H9 (cell line): ENCODE results near the gene MSANTD2. TPM values are rescaled to one million over a fixed set of nuclear protein-coding genes. Genes with fewer than 3 reads are reported as not detected.

Experiments used
- DNase-seq: peaks from one replicate; pipeline ENCODE4 v3.0.0-alpha.2; 2017
- H2AFZ ChIP-seq: one replicate; pipeline ENCODE4 v1.6.1; 2013; ENCODE audit warnings: mild to moderate bottlenecking, low read length, control low read depth, moderate library complexity
- H2AK5ac ChIP-seq: 2 replicates; pipeline ENCODE4 v1.6.1; 2013; ENCODE audit warnings: low read length, control low read depth, mixed read lengths; ENCODE audit not compliant: insufficient read length
- H2BK120ac ChIP-seq: one replicate; pipeline ENCODE4 v1.6.1; 2013; ENCODE audit warnings: low read depth, mild to moderate bottlenecking, low read length, control low read depth, inconsistent platforms; ENCODE audit not compliant: poor library complexity, severe bottlenecking
- H2BK12ac ChIP-seq: 2 replicates; pipeline ENCODE4 v1.6.1; 2013; ENCODE audit warnings: low read length, control low read depth, mixed read lengths, low read depth; ENCODE audit not compliant: insufficient read length
- H2BK15ac ChIP-seq: 2 replicates; pipeline ENCODE4 v1.6.1; 2013; ENCODE audit warnings: low read depth, low read length, control low read depth
- H2BK20ac ChIP-seq: one replicate; pipeline ENCODE4 v1.6.1; 2013; ENCODE audit warnings: low read depth, mild to moderate bottlenecking, low read length, control low read depth, inconsistent platforms; ENCODE audit not compliant: poor library complexity, severe bottlenecking
- H2BK5ac ChIP-seq: 2 replicates; pipeline ENCODE4 v1.6.1; 2013; ENCODE audit warnings: low read length, control low read depth, mixed read lengths; ENCODE audit not compliant: insufficient read length
- H3K14ac ChIP-seq: 2 replicates; pipeline ENCODE4 v1.6.1; 2013; ENCODE audit warnings: low read length, control low read depth; ENCODE audit not compliant: insufficient read depth
- H3K18ac ChIP-seq: 2 replicates; pipeline ENCODE4 v1.6.1; 2013; ENCODE audit warnings: low read depth, mild to moderate bottlenecking, mixed read lengths, low read length, control low read depth; ENCODE audit not compliant: insufficient read length
- H3K23ac ChIP-seq: 2 replicates; pipeline ENCODE4 v1.6.1; 2013; ENCODE audit warnings: low read length, control low read depth, mixed read lengths, low read depth; ENCODE audit not compliant: insufficient read length
- H3K23me2 ChIP-seq: 2 replicates; pipeline ENCODE4 v1.6.1; 2013; ENCODE audit warnings: low read depth, mild to moderate bottlenecking, mixed read lengths, low read length, control low read depth; ENCODE audit not compliant: insufficient read length, poor library complexity, severe bottlenecking
- H3K27ac ChIP-seq: 2 replicates; pipeline ENCODE4 v1.5.1; 2013; ENCODE audit warnings: low read length, control low read depth, mixed read lengths, low read depth; ENCODE audit not compliant: insufficient read length
- H3K27me3 ChIP-seq: 2 replicates; pipeline ENCODE4 v1.6.1; 2013; ENCODE audit warnings: low read length, control low read depth, inconsistent platforms; ENCODE audit not compliant: insufficient read depth
- H3K4ac ChIP-seq: 2 replicates; pipeline ENCODE4 v1.6.1; 2013; ENCODE audit warnings: low read depth, mild to moderate bottlenecking, control low read depth, inconsistent platforms, low read length, moderate library complexity
- H3K4me1 ChIP-seq: 2 replicates; pipeline ENCODE4 v1.6.1; 2013; ENCODE audit warnings: low read length, control low read depth, inconsistent platforms; ENCODE audit not compliant: insufficient read depth
- H3K4me2 ChIP-seq: 2 replicates; pipeline ENCODE4 v1.6.1; 2013; ENCODE audit warnings: low read length, control low read depth, mixed read lengths; ENCODE audit not compliant: insufficient read length, insufficient read depth
- H3K56ac ChIP-seq: 2 replicates; pipeline ENCODE4 v1.6.1; 2013; ENCODE audit warnings: low read depth, mild to moderate bottlenecking, mixed read lengths, low read length, control low read depth; ENCODE audit not compliant: insufficient read length
- H3K79me1 ChIP-seq: 2 replicates; pipeline ENCODE4 v1.6.1; 2013; ENCODE audit warnings: low read depth, mild to moderate bottlenecking, moderate library complexity, low read length, control low read depth, inconsistent platforms; ENCODE audit not compliant: insufficient read depth, poor library complexity, severe bottlenecking
- H3K79me2 ChIP-seq: 2 replicates; pipeline ENCODE4 v1.6.1; 2013; ENCODE audit warnings: low read length, control low read depth, inconsistent platforms; ENCODE audit not compliant: insufficient read depth
- H3K9ac ChIP-seq: 2 replicates; pipeline ENCODE4 v1.6.1; 2013; ENCODE audit warnings: low read length, control low read depth, mixed read lengths; ENCODE audit not compliant: insufficient read length; ENCODE audit errors: extremely low read depth
- H3K9me3 ChIP-seq: one replicate; pipeline ENCODE4 v1.6.1; 2013; ENCODE audit warnings: low read depth, low read length, inconsistent platforms; ENCODE audit not compliant: control insufficient read depth
- H3T11ph ChIP-seq: one replicate; pipeline ENCODE4 v1.6.1; 2013; ENCODE audit warnings: mild to moderate bottlenecking, low read length, control low read depth, inconsistent platforms
- H4K20me1 ChIP-seq: one replicate; pipeline ENCODE4 v1.6.1; 2013; ENCODE audit not compliant: control insufficient read depth, insufficient read length, insufficient read depth
- H4K5ac ChIP-seq: 2 replicates; pipeline ENCODE4 v1.6.1; 2013; ENCODE audit warnings: low read depth, mild to moderate bottlenecking, mixed read lengths, low read length, control low read depth; ENCODE audit not compliant: insufficient read length
- H4K8ac ChIP-seq: replicated peaks from 2 replicates; pipeline ENCODE4 v1.6.1; 2013; ENCODE audit warnings: low read length, control low read depth, mixed read lengths, low read depth; ENCODE audit not compliant: insufficient read length
- H4K91ac ChIP-seq: 2 replicates; pipeline ENCODE4 v1.6.1; 2013; ENCODE audit warnings: low read depth, mild to moderate bottlenecking, moderate library complexity, mixed read lengths, low read length, control low read depth; ENCODE audit not compliant: insufficient read length
- H3K27ac Mint-ChIP-seq, 3 experiments: 2 replicates in 2 of 3; 3 replicates in 1 of 3; pipeline ENCODE4 v1.8.0; 2020 to 2021; ENCODE audit warnings: mixed read lengths in 3 of 3, mild to moderate bottlenecking in 1 of 3, moderate library complexity in 1 of 3
- H3K27me3 Mint-ChIP-seq: 2 replicates; pipeline ENCODE4 v1.8.0; 2021; ENCODE audit warnings: low read depth, mild to moderate bottlenecking, moderate library complexity, mixed read lengths
- H3K36me3 Mint-ChIP-seq, 3 experiments: 2 replicates in 2 of 3; 3 replicates in 1 of 3; pipeline ENCODE4 v1.8.0; 2020 to 2021; ENCODE audit warnings: low read depth in 3 of 3, mixed read lengths in 3 of 3; ENCODE audit not compliant: insufficient read depth in 1 of 3
- H3K4me1 Mint-ChIP-seq, 2 experiments: 2 replicates each; pipeline ENCODE4 v1.8.0; 2020; ENCODE audit warnings: mixed read lengths in 2 of 2
- H3K4me3 Mint-ChIP-seq, 2 experiments: 2 replicates in 1 of 2; 3 replicates in 1 of 2; pipeline ENCODE4 v1.8.0; 2020 to 2021; ENCODE audit warnings: mild to moderate bottlenecking in 2 of 2, mixed read lengths in 2 of 2, moderate library complexity in 1 of 2
- H3K9me3 Mint-ChIP-seq, 2 experiments: 2 replicates in 1 of 2; 3 replicates in 1 of 2; pipeline ENCODE4 v1.8.0; 2020; ENCODE audit warnings: mild to moderate bottlenecking in 2 of 2, mixed read lengths in 2 of 2, moderate library complexity in 1 of 2
- WGBS: extraction: QIAGEN DNeasy Blood & Tissue Kit; methylation state at CpG from one replicate; pipeline ENCODE4 v1.1.7; 2013; ENCODE audit warnings: missing lambda C conversion rate, low lambda C conversion rate, mixed read lengths; ENCODE audit not compliant: insufficient read length; ENCODE audit errors: extremely low coverage; 5-methylcytosine and 5-hydroxymethylcytosine counted together
- total RNA-seq: library from RNA; stranded (reverse); gene quantifications from 2 replicates; pipeline ENCODE4 v1.2.1, GENCODE V29; 2021
- TF ChIP-seq, protein P1 (sequence below): fragments of 200-600 bp; sonication (generic); conservative IDR thresholded peaks from 3 replicates; pipeline ENCODE4 v1.8.0; 2021; ENCODE audit warnings: antibody characterized with exemption, mild to moderate bottlenecking

MSANTD2 gene
- total RNA-seq, 1 experiment from 2014 or later = 18.1 TPM

DNA sequence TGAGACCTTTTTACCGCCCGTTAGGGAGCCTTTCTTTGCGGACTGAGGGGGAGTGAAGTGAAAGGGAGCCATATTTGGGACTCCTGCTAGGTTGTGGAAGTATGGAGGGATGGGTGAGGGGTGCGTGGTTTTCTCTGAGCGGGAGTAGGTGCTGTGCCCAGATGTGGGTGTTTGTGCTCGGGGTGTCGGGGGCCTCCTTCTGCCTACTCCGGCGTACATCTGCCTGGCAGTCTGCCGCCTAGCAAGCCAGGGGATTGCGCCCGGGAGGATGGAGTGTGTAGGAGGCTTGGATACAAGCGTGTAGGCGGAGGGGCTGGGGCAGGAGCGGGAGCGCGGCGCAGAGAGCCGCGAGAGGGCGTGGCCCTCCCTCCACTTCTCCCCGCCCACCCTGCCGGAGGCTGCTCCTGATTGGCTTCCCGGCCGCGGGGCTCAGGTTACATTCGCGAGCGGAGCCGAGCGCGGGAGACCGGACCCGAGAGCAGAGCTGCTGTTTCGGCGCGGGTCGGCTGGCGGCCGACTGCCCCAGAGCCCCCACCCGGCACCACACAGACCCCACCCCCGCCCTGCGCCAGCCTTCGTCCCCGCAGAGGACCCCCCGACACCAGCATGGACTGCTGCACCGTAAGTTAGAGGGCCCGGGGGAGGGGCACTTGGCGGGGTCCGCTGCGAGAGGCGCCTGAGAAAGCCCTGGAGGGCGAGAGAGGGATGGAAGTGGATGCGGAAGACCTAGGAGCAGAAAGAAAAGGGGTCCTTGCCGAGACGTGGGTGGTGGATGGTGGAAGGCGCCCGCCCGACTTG, 60.5 kb downstream of the MSANTD2 start, which contains the start of gene NRGN:
Gene NRGN, plus strand, starts transcription at position 464 of the 798 bp plus-strand sequence. Its CDS starts 143 bp downstream, at position 607.
- H3K4me3 Mint-ChIP-seq = peak within 1 kb of the TSS; percentile 73 to 80
- H3K9me3 Mint-ChIP-seq = no peaks in the 10 kb centered on the region; a peak in 1 of 5 replicates
- H3K27me3 Mint-ChIP-seq = peaks cover 94% of the 10 kb centered on the region
- H3K23me2 ChIP-seq = peaks cover 11% of the 10 kb centered on the region
- no peak within 1 kb of the TSS for H3K18ac ChIP-seq
- TF ChIP-seq, protein P1, sequence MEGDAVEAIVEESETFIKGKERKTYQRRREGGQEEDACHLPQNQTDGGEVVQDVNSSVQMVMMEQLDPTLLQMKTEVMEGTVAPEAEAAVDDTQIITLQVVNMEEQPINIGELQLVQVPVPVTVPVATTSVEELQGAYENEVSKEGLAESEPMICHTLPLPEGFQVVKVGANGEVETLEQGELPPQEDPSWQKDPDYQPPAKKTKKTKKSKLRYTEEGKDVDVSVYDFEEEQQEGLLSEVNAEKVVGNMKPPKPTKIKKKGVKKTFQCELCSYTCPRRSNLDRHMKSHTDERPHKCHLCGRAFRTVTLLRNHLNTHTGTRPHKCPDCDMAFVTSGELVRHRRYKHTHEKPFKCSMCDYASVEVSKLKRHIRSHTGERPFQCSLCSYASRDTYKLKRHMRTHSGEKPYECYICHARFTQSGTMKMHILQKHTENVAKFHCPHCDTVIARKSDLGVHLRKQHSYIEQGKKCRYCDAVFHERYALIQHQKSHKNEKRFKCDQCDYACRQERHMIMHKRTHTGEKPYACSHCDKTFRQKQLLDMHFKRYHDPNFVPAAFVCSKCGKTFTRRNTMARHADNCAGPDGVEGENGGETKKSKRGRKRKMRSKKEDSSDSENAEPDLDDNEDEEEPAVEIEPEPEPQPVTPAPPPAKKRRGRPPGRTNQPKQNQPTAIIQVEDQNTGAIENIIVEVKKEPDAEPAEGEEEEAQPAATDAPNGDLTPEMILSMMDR = no peak
- H2AK5ac ChIP-seq = no peak within 1 kb of the TSS
- peak; percentile 94 for DNase-seq
- H3K36me3 Mint-ChIP-seq = no peaks in the 10 kb centered on the region; a peak in 1 of 7 replicates
- H2BK120ac ChIP-seq = no peak within 1 kb of the TSS
- no peak within 1 kb of the TSS for H4K8ac ChIP-seq
- no peak within 1 kb of the TSS for H4K91ac ChIP-seq
- no peak within 1 kb of the TSS for H3K23ac ChIP-seq
- no peaks in the 10 kb centered on the region for H3K79me2 ChIP-seq
- no peak within 1 kb of the TSS for H2BK5ac ChIP-seq
- no peaks in the 10 kb centered on the region for H4K20me1 ChIP-seq
- no peak within 1 kb of the TSS for H3K14ac ChIP-seq
- H2BK20ac ChIP-seq = no peak within 1 kb of the TSS
- H3T11ph ChIP-seq = no peak within 1 kb of the TSS
- no peak within 1 kb of the TSS for H3K27ac ChIP-seq
- no peak within 1 kb of the TSS for H3K27ac Mint-ChIP-seq
- peaks cover 74% of the 10 kb centered on the region for H3K27me3 ChIP-seq
- WGBS = no CpG with 5 or more reads among the region's 59 CpGs
- no peaks in the 10 kb centered on the region for H3K4me1 ChIP-seq
- no peak within 1 kb of the TSS for H3K4ac ChIP-seq
- no peak within 1 kb of the TSS for H3K56ac ChIP-seq
- H4K5ac ChIP-seq = no peak within 1 kb of the TSS
- H3K9ac ChIP-seq = no peak within 1 kb of the TSS
- no peaks in the 10 kb centered on the region for H3K79me1 ChIP-seq
- no peak within 1 kb of the TSS for H2BK12ac ChIP-seq
- no peak within 1 kb of the TSS for H2AFZ ChIP-seq
- H3K4me2 ChIP-seq = peak within 1 kb of the TSS; percentile 61
- H3K4me1 Mint-ChIP-seq = peaks cover 19 to 20% of the 10 kb centered on the region in 2 experiments
- H2BK15ac ChIP-seq = no peak within 1 kb of the TSS
- H3K9me3 ChIP-seq = no peaks in the 10 kb centered on the region
